HG02610 (cell line): Measurements from ENCODE around the gene TCTN3.
"Not testable (repeated sequence)": the region's sequence is repeated elsewhere in the genome, so short reads cannot be mapped to it uniquely, and the experiment has no call there.

Experiments
- ATAC-seq: cut with Tn5 transposase; IDR thresholded peaks from one replicate; pipeline ENCODE4 v1.9.1; 2021; ENCODE audit warnings: mild to moderate bottlenecking, moderate library complexity; ENCODE audit not compliant: unreplicated experiment

Gene TCTN3, protein sequence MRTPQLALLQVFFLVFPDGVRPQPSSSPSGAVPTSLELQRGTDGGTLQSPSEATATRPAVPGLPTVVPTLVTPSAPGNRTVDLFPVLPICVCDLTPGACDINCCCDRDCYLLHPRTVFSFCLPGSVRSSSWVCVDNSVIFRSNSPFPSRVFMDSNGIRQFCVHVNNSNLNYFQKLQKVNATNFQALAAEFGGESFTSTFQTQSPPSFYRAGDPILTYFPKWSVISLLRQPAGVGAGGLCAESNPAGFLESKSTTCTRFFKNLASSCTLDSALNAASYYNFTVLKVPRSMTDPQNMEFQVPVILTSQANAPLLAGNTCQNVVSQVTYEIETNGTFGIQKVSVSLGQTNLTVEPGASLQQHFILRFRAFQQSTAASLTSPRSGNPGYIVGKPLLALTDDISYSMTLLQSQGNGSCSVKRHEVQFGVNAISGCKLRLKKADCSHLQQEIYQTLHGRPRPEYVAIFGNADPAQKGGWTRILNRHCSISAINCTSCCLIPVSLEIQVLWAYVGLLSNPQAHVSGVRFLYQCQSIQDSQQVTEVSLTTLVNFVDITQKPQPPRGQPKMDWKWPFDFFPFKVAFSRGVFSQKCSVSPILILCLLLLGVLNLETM

DNA sequence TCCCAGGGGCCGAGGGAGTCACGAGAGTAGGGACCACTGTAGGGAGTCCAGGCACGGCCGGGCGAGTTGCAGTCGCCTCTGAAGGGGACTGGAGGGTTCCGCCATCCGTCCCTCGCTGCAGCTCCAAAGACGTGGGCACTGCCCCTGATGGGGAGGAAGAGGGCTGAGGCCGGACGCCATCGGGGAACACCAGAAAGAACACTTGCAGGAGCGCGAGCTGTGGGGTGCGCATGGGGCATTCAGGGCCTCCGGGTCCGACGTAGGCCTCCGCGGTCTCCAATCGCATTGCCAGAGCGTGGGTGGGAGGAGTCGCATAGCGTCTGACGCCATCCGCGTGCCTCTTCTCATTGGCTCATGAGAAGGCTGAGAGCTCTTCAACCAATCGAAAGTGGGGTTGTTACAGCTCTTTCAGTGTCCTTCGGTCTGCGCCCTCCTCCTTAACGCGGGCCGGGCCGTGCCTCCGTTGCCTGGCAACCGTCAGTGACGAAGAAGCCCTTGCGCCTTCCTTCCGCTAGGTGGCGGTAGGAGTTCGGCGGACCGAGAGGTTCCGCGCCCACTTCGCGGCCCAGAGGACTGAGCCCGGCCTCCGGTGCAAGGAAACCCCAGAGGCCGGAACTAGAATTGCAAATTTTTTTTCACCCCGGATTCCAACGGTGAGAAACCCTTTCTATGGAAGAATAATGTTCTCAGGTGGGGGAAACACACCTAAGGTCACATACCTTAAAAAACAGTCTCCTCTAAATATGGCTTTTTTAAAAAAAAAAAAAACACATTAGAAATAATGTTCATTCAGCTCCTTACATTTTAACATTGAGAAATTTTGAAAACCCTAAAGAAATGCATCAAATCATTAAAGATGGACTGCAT is at the start of gene TCTN3:
Gene TCTN3 (minus strand): TSS at position 260 of the 867 bp plus-strand sequence. CDS start 28 bp downstream, at position 232.
- ATAC-seq: peak; percentile 99

DNA sequence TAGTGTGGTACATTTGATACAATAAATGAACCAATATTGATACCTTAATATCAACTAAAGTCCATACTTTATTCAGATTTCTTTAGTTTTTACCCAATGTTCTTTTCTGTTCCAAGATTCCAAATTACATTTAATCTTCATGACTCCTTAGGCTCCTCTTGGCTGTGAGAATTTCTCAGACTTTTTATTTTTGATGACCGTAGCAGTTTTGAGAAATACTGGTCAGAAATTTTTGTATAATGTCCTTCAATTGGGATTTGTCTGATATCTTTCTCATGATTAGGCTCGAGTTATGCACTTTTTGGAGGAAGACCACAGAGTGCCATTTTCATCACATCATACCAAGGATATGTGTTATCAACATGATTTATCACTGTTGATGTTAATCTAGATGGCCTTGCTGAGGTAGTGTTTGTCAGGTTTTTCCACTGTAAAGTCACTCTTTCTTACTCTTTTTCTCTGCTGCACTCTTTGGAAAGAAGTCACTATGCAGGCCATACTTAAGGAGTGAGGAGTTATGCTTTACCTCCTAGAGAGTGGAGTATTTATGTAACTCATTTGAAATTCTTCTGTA is 49.3 kb upstream of the TCTN3 start:
- ATAC-seq: no peak

DNA sequence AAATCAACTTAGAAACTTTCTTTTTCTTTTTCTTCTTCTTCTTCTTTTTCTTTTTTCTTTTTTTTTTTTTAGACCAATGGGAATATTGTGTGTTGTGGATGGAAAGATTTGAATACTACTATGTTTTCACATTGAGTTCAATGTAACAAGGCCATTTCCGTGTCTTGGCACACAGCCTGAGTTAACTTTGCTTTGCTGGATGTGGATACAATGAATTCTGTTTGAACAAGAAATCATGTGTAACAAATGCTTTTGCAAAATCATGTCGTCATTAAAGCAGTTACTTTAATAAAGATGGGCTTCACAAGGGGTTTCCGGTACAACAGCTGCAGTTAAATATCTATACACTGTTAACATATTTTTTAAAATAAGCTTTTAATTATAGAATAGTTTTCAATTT is 48.8 kb upstream of the TCTN3 start:
- ATAC-seq: no peak

DNA sequence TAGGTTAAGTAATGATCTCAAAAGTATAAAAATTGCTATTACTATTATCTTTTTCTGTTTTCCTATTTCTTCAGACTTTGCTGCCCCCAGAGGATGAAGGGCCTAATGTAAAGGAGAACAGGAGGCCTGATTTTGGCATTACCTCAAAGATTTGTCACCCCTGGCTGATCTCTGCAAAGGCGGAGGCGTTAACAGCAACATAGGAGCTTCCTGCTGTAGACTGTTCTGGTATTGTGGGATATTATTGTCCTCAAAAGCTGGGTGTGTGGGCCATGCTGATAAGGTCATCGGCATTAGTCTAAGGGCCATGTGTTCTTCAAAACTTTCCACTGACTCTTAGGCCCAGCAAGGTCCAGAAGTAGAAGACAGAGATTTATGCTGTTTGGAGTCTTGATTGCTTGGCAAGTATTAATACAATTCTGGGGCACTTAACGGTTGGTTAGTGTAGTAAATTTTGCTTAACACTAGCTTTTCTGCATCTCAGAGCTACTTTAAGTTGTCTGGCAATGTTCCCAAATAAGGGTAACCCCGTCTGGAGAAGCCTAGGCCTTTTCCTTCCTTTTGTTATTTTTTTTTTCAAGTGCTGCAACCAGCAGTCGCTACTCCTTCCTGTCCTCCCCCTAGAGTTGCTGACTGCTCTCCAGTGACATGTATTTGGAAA is 48.2 kb upstream of the TCTN3 start:
- peak; percentile 67 for ATAC-seq

DNA sequence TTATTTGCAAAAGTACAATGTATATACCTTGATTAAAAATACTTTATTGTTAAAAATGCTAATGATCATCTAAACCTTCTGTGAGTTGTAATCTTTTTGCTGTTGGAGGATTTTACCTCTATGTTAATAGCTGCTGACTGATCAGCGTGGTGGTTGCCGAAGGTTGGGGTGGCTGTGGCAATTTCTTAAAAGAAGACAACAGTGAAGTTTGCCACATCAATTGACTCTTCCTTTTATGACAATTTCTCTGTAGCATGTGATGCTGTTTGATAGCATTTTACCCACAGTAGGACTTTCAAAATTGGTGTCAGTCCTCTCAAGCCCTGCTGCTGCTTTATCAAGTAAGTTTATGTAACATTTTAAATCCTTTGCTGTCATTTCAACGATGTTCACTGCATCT is 45.3 kb upstream of the TCTN3 start:
- no peak for ATAC-seq

DNA sequence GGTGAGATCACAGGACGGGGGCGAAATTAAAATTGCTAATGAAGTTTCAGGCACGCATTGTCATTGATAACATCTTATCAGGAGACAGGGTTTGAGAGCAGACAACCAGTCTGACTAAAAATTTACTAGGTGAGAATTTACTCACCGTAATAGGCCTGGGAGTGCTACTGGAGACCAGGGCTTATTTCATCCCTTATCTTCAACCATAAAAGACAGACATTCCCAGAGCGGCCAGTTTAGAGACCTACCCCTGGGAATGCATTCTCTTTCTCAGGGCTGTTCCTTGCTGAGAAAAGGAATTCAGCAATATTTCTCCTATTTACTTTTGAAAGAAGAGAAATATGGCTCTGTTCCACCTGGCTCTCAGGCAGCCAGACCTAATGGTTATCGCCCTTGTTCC is 39.2 kb upstream of the TCTN3 start:
- ATAC-seq: not testable (repeated sequence)

DNA sequence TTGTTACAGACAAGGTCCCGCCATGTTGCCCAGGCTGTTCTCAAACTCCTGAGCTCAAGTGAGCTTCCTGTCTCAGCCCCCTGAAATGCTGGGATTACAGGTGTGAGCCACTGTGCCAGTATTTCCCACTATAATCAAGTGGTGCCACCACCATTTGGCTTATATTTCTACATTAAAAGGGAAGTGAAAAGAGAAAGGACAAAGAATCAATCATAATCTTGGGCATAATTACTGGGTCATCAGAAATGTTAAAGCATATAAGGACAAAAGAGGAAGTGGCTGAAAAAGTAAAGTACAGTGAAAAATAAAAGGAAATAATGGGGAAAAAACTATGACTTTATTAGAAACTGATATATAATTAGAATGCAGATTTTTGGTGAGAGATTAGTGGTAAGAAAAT is 36.5 kb upstream of the TCTN3 start:
- ATAC-seq: no peak

DNA sequence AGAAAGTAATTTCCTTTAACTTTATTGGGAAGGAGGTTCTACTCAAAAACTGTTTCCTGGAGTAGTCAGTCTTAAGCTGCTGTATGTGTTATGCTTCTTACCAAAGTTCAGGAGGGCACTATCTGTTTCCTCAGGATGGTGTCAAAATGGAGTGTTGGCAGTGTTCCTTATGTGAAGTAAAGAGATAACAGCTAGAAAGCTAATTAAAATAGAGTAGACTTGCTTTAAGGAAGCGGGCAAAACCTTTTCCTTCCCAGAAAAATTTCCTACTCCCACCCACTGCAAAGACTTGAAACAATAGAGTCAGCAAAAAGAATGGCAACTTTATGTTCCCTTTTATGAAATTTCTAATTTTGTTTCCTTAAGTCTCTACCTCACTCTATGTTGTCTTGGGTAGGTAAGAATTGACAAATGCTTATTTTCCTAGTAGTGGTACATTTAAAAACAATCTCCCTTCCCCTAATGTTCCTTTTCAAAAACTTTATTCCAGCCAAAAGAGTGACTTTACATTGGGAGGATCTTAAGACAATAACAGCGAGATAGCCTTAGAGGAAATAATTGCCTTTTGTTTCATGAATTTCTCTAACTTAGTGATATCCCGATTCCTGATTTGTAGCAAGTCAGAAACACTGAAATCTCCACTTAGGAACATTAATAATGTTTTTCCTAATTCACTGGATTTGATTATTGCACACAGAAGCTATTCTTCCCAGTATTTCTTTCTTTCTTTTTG is 35.8 kb upstream of the TCTN3 start:
- no peak for ATAC-seq

DNA sequence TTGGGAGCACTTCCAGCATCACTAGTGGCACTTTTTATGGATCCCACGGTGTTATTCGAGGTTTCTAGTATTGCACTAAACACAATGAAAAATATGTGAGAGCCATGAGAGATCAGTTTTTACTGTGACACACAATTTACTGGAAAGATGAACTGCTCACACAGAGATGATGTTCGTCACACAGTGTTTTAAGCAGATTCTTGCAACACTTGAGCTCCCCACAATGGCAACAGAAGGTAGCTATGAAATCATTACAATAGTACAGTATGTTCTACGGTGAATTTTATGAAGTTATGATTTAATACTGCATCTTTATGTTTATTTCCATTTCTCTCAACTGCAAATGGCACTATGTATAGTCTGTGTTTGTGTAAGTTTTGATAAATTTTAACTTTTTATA is 34.8 kb upstream of the TCTN3 start:
- no peak for ATAC-seq

DNA sequence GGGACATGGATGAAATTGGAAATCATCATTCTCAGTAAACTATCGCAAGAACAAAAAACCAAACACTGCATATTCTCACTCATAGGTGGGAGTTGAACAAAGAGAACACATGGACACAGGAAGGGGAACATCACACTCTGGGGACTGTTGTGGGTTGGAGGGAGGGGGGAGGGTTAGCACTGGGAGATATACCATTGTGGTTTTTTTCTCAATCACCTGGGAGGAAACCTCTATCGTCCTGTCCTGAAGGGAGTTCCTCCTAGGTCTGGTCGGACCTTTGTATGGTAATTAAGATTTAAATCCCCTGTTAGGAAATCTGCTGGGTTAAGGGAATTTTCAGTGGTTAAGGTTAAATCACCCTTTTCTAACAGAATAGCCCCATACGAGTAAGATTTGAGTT is 28.8 kb upstream of the TCTN3 start:
- ATAC-seq: not testable (repeated sequence)

DNA sequence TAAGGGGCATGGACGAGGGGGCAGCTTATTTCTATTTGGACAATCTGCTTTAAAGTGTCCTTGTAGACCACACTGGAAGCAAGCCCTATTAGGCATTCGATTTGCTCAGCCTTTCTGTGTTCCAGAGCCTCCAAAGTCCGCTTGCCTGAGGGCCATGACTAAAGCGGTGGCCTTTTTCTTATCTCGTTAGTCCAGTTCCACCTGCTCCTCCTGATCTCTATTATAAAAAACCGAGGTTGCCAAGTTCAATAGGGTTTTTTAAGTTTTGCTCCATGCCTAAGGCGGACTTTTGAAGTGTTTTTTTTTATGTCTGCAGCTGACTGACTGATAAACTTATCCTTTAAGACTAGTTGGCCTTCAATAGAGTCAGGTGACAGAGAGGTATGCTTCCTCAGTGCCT is 27.0 kb upstream of the TCTN3 start:
- not testable (repeated sequence) for ATAC-seq

DNA sequence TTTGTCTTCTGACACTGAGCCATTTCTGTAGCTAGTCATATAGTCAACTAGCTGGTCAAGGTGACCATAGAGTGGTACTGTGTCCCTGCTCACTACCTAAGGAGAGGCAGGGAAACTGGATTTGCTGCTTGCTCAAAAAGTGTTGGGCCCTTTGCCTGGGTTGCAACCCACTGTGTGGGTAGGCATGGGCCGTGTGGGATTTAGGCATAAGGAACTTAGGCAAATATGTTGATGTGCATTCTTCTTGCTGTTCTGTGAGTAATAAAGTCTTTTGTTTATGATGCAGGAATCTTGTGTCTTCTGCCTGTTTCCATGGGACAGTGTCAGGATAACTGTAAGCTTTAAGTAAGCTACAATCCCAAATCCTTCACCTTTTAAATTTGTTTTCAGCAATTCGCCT is 23.1 kb upstream of the TCTN3 start:
- no peak for ATAC-seq

DNA sequence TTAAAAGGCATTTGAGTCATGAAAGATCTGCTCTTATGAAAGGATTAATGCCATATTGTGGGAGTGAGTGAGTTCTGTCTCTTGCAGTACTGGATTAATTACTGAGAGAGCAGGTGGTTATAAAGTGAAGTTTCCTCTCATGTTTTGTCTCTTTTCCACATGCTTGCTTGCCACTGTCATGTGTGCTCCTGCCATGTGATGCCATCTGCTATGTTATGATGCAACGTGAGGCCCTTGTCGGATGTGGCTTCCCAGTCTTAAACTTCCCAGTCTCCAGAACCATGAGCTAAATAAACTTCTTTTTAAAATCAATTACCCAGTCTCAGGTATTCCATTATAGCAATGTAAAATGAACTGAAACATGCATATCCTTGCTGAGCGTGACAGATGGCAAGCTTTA is 22.7 kb upstream of the TCTN3 start:
- ATAC-seq: no peak

DNA sequence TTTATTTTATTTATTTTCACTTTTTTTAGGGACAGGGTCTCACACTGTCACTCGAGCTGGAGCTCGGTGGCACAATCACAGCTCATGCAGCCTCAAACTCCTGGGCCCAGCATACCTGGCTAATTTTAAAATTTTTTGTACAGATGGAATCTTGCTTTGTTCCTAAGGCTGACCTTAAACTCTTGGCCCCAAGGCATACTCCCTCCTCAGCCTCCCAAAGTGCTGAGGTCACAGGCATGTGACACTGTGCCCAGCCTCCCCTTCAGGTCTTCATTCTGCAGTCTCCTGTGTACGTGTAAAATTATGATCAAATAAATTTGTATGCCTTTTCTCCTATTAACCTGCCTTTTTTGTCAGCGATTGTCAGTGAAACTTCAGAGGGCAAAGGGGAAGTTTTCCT is 17.8 kb upstream of the TCTN3 start:
- no peak for ATAC-seq

DNA sequence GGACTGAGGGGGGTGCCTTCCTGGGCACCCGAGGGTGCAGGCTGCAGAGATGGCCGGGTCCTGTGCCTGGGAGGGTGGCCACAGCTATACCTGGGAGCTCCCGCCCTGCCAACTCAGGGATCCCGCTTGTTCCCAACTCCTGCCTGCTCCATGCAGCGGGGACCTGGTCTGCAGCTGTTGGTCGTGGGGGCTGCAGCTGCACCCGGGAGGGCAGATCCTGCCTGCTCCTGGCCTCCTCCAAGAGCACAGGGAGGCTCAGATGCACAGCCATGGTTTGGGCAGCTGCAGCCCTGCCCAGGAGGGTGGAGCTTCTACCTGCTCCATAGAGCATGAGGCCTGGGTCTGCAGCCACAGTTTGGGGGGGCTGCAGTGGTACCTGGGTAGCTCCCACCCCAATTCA is 13.3 kb upstream of the TCTN3 start:
- no peak for ATAC-seq

DNA sequence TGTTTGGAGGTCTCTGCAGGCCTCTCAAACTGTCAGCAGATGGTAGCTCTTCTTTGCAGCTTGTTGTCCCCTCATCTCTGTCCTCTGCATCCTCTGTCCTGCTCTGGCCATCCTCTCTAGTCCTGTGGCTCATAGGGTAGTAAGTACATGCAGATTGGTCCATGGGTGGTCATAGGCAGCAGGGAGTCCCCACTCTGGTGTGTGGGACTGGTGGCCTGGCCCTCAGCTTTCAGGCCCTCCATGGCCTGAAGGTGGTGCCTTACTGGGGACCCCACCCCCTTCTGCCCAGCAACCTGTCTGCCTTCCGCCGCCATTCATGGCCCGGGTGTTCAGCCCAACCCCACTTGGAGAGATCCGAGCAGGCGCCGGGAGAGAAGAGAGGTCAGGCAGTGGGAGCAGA is 12.8 kb upstream of the TCTN3 start:
- ATAC-seq: no peak

DNA sequence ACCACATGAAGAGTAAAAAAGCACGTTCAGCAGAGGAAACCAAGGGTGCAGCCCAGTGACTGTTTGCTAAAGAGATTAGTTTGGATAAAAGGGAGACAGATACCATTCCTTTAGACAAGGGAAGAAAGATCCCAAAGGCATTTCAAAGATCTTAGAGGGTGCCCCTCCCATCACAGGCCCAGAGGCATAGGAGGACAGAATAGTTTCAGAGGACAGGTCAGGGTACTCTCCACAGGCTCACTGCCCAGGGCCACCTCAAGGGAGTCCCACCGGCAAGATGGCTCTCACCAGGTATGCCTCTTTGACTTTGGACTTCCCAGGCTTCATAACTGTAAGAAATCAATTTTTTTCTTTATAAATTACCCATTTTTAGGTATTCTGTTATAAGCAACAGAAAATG is 4.7 kb upstream of the TCTN3 start:
- no peak for ATAC-seq

DNA sequence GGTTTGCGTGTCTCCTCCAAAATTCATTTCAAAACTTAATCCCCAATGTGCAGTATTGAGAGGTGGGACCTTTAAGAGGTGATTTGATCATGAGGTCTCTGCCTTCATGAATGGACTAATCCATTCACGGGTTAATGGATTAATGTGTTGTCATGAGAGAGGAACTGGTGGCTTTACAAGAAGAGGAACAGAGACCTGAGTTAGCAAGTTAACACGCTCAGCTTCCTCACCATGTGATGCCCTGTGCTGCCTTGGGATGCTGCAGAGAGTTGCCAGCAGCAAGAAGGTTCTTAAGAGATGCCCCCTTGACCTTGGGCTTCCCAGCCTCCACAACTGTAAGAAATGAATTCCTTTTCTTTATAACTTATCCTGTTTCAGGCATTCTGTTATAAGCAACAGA is 3.7 kb upstream of the TCTN3 start:
- no peak for ATAC-seq

DNA sequence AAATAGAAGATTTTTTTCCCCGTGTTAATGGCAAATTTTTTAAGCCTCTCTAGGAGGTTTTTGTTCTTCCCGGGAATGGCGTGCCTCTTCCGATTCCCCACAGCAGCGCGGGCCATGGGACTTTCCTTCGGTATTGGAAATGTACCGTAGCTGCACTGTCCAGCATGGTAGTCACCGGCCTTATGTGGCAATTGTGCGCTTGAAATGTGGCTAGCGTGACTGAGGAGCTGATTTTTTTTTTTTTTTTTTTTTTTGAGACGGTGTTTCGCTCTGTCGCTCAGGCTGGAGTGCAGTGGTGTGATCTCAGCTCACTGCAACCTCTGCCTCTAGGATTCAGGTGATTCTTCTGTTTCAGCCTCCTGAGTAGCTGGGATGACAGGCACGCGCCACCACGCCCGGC is 938 bp upstream of the TCTN3 start:
- ATAC-seq: no peak

DNA sequence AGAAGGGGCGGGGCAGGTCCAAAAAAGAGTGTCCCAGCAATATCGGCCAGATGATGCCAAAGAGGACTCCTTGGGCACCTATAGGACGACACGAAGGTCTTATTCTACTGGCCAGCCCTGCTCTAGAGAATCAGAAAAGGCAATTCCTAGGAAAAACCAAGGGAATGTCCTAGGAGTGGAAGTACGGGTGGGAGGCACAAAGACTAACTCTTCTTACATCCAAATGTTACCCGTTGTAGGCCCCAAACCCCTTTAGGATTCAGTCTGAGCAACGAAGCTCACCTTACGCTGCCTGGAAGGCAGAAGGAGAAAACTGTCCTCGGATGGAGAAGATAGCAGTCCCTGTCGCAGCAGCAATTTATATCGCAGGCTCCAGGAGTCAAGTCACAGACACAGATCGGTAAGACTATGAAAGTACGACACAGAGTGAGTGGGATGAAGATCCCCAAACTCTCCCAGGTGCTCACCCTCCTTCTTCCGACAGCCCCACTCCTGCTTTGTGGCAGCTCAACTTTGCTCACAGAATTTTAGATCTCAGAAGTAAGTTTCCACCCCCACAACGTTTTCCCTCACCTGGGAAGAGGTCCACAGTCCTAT is 558 bp downstream of the TCTN3 start:
- no peak for ATAC-seq
